Keratinocyte (primary cell): ENCODE results near the gene MOB2. TPM values are rescaled to one million over a fixed set of nuclear protein-coding genes. Genes with fewer than 3 reads are reported as not detected.

Experiments used
- DNase-seq: peaks from one replicate; pipeline ENCODE4 v3.0.0-alpha.2; 2011; ENCODE audit warnings: low read depth, missing footprints, low spot score
- FAIRE-seq: peaks from 2 replicates; lab custom pipeline; 2011; peaks lifted over from hg19 to GRCh38; lab: Jason Lieb, UNC
- H2AFZ ChIP-seq: 2 replicates; pipeline ENCODE4 v1.6.0; 2012; ENCODE audit warnings: low read length, control low read depth, inconsistent platforms; ENCODE audit not compliant: control insufficient read depth
- H3K27ac ChIP-seq: 2 replicates; pipeline ENCODE4 v1.5.1; 2011; ENCODE audit warnings: low read length; ENCODE audit not compliant: control insufficient read depth, insufficient read depth
- H3K27me3 ChIP-seq: 3 replicates; pipeline ENCODE4 v1.6.0; 2011; ENCODE audit warnings: low read length; ENCODE audit not compliant: control insufficient read depth, insufficient read depth; ENCODE audit errors: extremely low read depth
- H3K36me3 ChIP-seq, 2 experiments: 2 replicates in 1 of 2; 3 replicates in 1 of 2; pipeline ENCODE4 v1.5.1; 2011; ENCODE audit warnings: low read length in 2 of 2, mild to moderate bottlenecking in 1 of 2; ENCODE audit not compliant: control insufficient read depth in 2 of 2, insufficient read depth in 2 of 2; ENCODE audit errors: extremely low read depth in 1 of 2
- H3K4me1 ChIP-seq: 3 replicates; pipeline ENCODE4 v1.5.1; 2011; ENCODE audit warnings: low read length; ENCODE audit not compliant: control insufficient read depth, insufficient read depth; ENCODE audit errors: extremely low read depth
- H3K4me2 ChIP-seq: 3 replicates; pipeline ENCODE4 v1.6.0; 2011; ENCODE audit warnings: low read depth, low read length; ENCODE audit not compliant: control insufficient read depth, insufficient read depth; ENCODE audit errors: extremely low read depth
- H3K4me3 ChIP-seq, 3 experiments: fragments of 200-600 bp in 1 of 3; sonication (generic) in 1 of 3; 2 replicates in 2 of 3; 3 replicates in 1 of 3; pipeline ENCODE4 v1.5.1; 2011 to 2016; ENCODE audit warnings: low read length in 3 of 3, mild to moderate bottlenecking in 3 of 3, control low read depth in 2 of 3, inconsistent platforms in 1 of 3, low read depth in 1 of 3, mixed read lengths in 1 of 3, mixed run types in 1 of 3, moderate library complexity in 1 of 3; ENCODE audit not compliant: control insufficient read depth in 2 of 3, insufficient read depth in 2 of 3; ENCODE audit errors: extremely low read depth in 1 of 3
- H3K79me2 ChIP-seq: 2 replicates; pipeline ENCODE4 v1.6.0; 2012; ENCODE audit warnings: low read length; ENCODE audit not compliant: control insufficient read depth, insufficient read depth
- H3K9ac ChIP-seq: 3 replicates; pipeline ENCODE4 v1.6.0; 2011; ENCODE audit warnings: low read length; ENCODE audit not compliant: control insufficient read depth, insufficient read depth; ENCODE audit errors: extremely low read depth
- H3K9me1 ChIP-seq: 3 replicates; pipeline ENCODE4 v1.6.0; 2011; ENCODE audit warnings: low read length; ENCODE audit not compliant: control insufficient read depth, insufficient read depth; ENCODE audit errors: extremely low read depth
- H3K9me3 ChIP-seq: 2 replicates; pipeline ENCODE4 v1.5.1; 2012; ENCODE audit warnings: low read depth, low read length; ENCODE audit not compliant: control insufficient read depth
- H4K20me1 ChIP-seq: 3 replicates; pipeline ENCODE4 v1.6.0; 2011; ENCODE audit warnings: low read length; ENCODE audit not compliant: control insufficient read depth, insufficient read depth; ENCODE audit errors: extremely low read depth
- EZH2 ChIP-seq: IDR thresholded peaks from one replicate; pipeline ENCODE4 v1.6.1; 2012; ENCODE audit warnings: inconsistent platforms, mild to moderate bottlenecking, low read length, moderate library complexity
- dilution Hi-C: fragments of 300-500 bp; cut with MboI; formaldehyde crosslinking; loops from one replicate; pipeline ENCODE4 v1.7.0; 2020; ENCODE audit warnings: low sequenced_read_pairs; ENCODE audit not compliant: extremely low pct_ligation_motif_present
- polyA plus RNA-seq, 5 experiments: library from polyadenylated mRNA; depleted of rRNA in 3 of 5; stranded (reverse) in 3 of 5; stranded (forward) in 1 of 5; unstranded in 1 of 5; fragments of >200 nt; gene quantifications; 1 replicate in 1 of 5; 2 replicates in 3 of 5; 3 replicates in 1 of 5; pipeline versions ENCODE4 v1.2.1 to v1.2.3, GENCODE V29; 2011 to 2012; ENCODE audit warnings: missing spikeins in 2 of 5, low read depth in 1 of 5, low replicate concordance in 1 of 5
- TF ChIP-seq, protein P1 (sequence below), 3 experiments: IDR thresholded peaks in 1 of 3; conservative IDR thresholded peaks in 1 of 3; optimal IDR thresholded peaks in 1 of 3; 2 replicates in 2 of 3; 3 replicates in 1 of 3; pipeline versions ENCODE3 to v1.5.1; 2011; ENCODE audit warnings: low read length in 3 of 3, mild to moderate bottlenecking in 3 of 3, moderate library complexity in 2 of 3, control low read depth in 1 of 3, inconsistent platforms in 1 of 3; ENCODE audit not compliant: insufficient read depth in 2 of 3; ENCODE audit errors: extremely low read depth in 1 of 3

Gene MOB2
- polyA plus RNA-seq, 1 donor (not counting 4 experiments of a cell fraction or from before 2014, with no cell fraction given): 37.7 TPM

DNA sequence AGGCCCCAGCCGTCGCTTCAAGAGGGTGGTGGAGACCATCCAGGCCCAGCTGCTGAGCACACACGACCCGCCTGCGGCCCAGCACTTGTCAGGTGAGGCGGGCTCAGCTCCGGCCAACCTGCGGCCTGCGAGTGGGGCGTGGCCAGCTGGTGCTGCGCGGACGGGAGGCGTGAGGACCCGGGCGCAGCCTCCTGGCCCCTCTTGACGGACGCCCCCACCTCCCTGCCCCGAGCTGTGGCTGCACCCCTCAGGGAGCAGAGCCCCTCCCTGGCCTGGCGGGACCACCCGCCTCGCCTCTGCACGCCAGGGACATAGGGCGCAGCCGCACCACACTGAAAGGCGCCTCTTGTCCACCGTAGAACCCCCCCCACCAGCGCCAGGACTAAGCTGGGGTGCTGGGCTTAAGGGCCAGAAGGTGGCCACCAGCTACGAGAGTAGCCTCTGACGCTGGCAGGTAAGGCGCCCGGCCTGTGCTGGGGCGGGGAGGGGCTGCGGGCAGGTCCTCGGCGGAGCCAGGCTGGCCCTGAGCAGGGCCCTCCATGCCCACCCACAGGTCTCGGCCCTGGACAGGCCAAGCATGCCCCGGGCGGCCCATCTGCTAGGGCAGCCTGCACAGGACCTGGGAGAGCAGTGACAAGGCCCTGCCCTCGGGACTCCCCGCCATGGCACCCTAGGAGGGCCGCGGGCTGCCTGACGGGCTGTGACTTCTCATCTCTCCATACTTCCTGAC is 29.8 kb downstream of the MOB2 start:
- TF ChIP-seq EZH2: no peak
- TF ChIP-seq, protein P1, sequence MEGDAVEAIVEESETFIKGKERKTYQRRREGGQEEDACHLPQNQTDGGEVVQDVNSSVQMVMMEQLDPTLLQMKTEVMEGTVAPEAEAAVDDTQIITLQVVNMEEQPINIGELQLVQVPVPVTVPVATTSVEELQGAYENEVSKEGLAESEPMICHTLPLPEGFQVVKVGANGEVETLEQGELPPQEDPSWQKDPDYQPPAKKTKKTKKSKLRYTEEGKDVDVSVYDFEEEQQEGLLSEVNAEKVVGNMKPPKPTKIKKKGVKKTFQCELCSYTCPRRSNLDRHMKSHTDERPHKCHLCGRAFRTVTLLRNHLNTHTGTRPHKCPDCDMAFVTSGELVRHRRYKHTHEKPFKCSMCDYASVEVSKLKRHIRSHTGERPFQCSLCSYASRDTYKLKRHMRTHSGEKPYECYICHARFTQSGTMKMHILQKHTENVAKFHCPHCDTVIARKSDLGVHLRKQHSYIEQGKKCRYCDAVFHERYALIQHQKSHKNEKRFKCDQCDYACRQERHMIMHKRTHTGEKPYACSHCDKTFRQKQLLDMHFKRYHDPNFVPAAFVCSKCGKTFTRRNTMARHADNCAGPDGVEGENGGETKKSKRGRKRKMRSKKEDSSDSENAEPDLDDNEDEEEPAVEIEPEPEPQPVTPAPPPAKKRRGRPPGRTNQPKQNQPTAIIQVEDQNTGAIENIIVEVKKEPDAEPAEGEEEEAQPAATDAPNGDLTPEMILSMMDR (optimal IDR thresholded peaks at IDR 0.05 in 1 of 3, IDR thresholded peaks at IDR 0.05 in 1 of 3, conservative IDR thresholded peaks at IDR 0.05 in 1 of 3; ENCODE audit: extremely low read depth in 1 of 3, insufficient read depth in 2 of 3, low read length in 3 of 3): no peak
- Histone ChIP-seq H3K36me3 (no peaks in the 10 kb centered on the region), H3K79me2 (no peaks in the 10 kb centered on the region), H3K4me1 (no peaks in the 10 kb centered on the region), H3K4me3 (no peak overlapping the region), H2AFZ (no peak overlapping the region), H3K27ac (no peak overlapping the region), H3K9me3 (no peaks in the 10 kb centered on the region), H3K9me1 (no peaks in the 10 kb centered on the region), H3K9ac (no peak overlapping the region), H4K20me1 (peaks cover 3% of the 10 kb centered on the region), H3K27me3 (peaks cover 26% of the 10 kb centered on the region), H3K4me2 (no peak overlapping the region)
- DNase-seq (no peak), FAIRE-seq (no peak)
- dilution Hi-C loops: no loop called here

DNA sequence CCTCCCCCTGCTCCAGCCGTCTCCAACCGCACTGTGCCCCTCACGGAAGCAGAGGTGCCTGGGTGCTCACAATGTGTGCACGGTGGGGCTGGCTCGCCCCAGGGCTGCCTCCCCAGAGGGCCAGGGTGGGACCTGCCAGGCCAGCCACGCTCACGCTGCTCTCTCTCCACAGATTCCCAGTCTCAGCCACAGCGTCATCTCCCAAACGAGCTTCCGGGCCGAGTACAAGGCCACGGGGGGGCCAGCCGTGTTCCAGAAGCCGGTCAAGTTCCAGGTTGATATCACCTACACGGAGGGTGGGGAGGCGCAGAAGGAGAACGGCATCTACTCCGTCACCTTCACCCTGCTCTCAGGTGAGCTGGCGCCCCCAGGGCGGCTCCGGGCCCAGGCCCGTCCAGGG is 30.4 kb downstream of the MOB2 start:
- no peak overlapping the region for H2AFZ ChIP-seq
- H3K9ac ChIP-seq: no peak overlapping the region
- H4K20me1 ChIP-seq: peaks cover 3% of the 10 kb centered on the region
- FAIRE-seq (no peak), DNase-seq (no peak)
- no peaks in the 10 kb centered on the region for H3K36me3 ChIP-seq
- H3K4me2 ChIP-seq: no peak overlapping the region
- no peaks in the 10 kb centered on the region for H3K79me2 ChIP-seq
- no peak overlapping the region for H3K27ac ChIP-seq
- no peak for TF ChIP-seq EZH2
- TF ChIP-seq, protein P1 (optimal IDR thresholded peaks at IDR 0.05 in 1 of 3, IDR thresholded peaks at IDR 0.05 in 1 of 3, conservative IDR thresholded peaks at IDR 0.05 in 1 of 3; ENCODE audit: extremely low read depth in 1 of 3, insufficient read depth in 2 of 3, low read length in 3 of 3): no peak
- peaks cover 27% of the 10 kb centered on the region for H3K27me3 ChIP-seq
- no peaks in the 10 kb centered on the region for H3K9me3 ChIP-seq
- H3K9me1 ChIP-seq: no peaks in the 10 kb centered on the region
- H3K4me1 ChIP-seq: no peaks in the 10 kb centered on the region
- no peak overlapping the region for H3K4me3 ChIP-seq
- dilution Hi-C loops: no loop called here
